HepG2 (cell line): ENCODE data around the gene ADARB2.

Source experiments
- KDM1A ChIP-seq: IDR thresholded peaks from 2 replicates; pipeline ENCODE4 v1.6.1; 2016; ENCODE audit warnings: missing compliant biosample characterization
- ZNF274 ChIP-seq: sonication (generic); formaldehyde crosslinking; IDR thresholded peaks from 2 replicates; pipeline ENCODE4 v1.5.1; 2020; ENCODE audit warnings: mild to moderate bottlenecking, missing genetic modification reagents

GRCh38 chr10:1264001-1264400 is 473.3 kb downstream of the ADARB2 start:
- TF ChIP-seq ZNF274 (CRISPR knock-in tag) (no peak), KDM1A (CRISPR knock-in tag) (no peak)
